H9 (cell line): ENCODE data around the gene TMPRSS3. TPM values are rescaled to one million over a fixed set of nuclear protein-coding genes. Genes with fewer than 3 reads are reported as not detected.

Experiments
- DNase-seq: peaks from one replicate; pipeline ENCODE4 v3.0.0-alpha.2; 2017
- H2AFZ ChIP-seq: one replicate; pipeline ENCODE4 v1.6.1; 2013; ENCODE audit warnings: mild to moderate bottlenecking, low read length, control low read depth, moderate library complexity
- H2AK5ac ChIP-seq: 2 replicates; pipeline ENCODE4 v1.6.1; 2013; ENCODE audit warnings: low read length, control low read depth, mixed read lengths; ENCODE audit not compliant: insufficient read length
- H2BK120ac ChIP-seq: one replicate; pipeline ENCODE4 v1.6.1; 2013; ENCODE audit warnings: low read depth, mild to moderate bottlenecking, low read length, control low read depth, inconsistent platforms; ENCODE audit not compliant: poor library complexity, severe bottlenecking
- H2BK12ac ChIP-seq: 2 replicates; pipeline ENCODE4 v1.6.1; 2013; ENCODE audit warnings: low read length, control low read depth, mixed read lengths, low read depth; ENCODE audit not compliant: insufficient read length
- H2BK15ac ChIP-seq: 2 replicates; pipeline ENCODE4 v1.6.1; 2013; ENCODE audit warnings: low read depth, low read length, control low read depth
- H2BK20ac ChIP-seq: one replicate; pipeline ENCODE4 v1.6.1; 2013; ENCODE audit warnings: low read depth, mild to moderate bottlenecking, low read length, control low read depth, inconsistent platforms; ENCODE audit not compliant: poor library complexity, severe bottlenecking
- H2BK5ac ChIP-seq: 2 replicates; pipeline ENCODE4 v1.6.1; 2013; ENCODE audit warnings: low read length, control low read depth, mixed read lengths; ENCODE audit not compliant: insufficient read length
- H3K14ac ChIP-seq: 2 replicates; pipeline ENCODE4 v1.6.1; 2013; ENCODE audit warnings: low read length, control low read depth; ENCODE audit not compliant: insufficient read depth
- H3K18ac ChIP-seq: 2 replicates; pipeline ENCODE4 v1.6.1; 2013; ENCODE audit warnings: low read depth, mild to moderate bottlenecking, mixed read lengths, low read length, control low read depth; ENCODE audit not compliant: insufficient read length
- H3K23ac ChIP-seq: 2 replicates; pipeline ENCODE4 v1.6.1; 2013; ENCODE audit warnings: low read length, control low read depth, mixed read lengths, low read depth; ENCODE audit not compliant: insufficient read length
- H3K23me2 ChIP-seq: 2 replicates; pipeline ENCODE4 v1.6.1; 2013; ENCODE audit warnings: low read depth, mild to moderate bottlenecking, mixed read lengths, low read length, control low read depth; ENCODE audit not compliant: insufficient read length, poor library complexity, severe bottlenecking
- H3K27ac ChIP-seq: 2 replicates; pipeline ENCODE4 v1.5.1; 2013; ENCODE audit warnings: low read length, control low read depth, mixed read lengths, low read depth; ENCODE audit not compliant: insufficient read length
- H3K27me3 ChIP-seq: 2 replicates; pipeline ENCODE4 v1.6.1; 2013; ENCODE audit warnings: low read length, control low read depth, inconsistent platforms; ENCODE audit not compliant: insufficient read depth
- H3K4ac ChIP-seq: 2 replicates; pipeline ENCODE4 v1.6.1; 2013; ENCODE audit warnings: low read depth, mild to moderate bottlenecking, control low read depth, inconsistent platforms, low read length, moderate library complexity
- H3K4me1 ChIP-seq: 2 replicates; pipeline ENCODE4 v1.6.1; 2013; ENCODE audit warnings: low read length, control low read depth, inconsistent platforms; ENCODE audit not compliant: insufficient read depth
- H3K4me2 ChIP-seq: 2 replicates; pipeline ENCODE4 v1.6.1; 2013; ENCODE audit warnings: low read length, control low read depth, mixed read lengths; ENCODE audit not compliant: insufficient read length, insufficient read depth
- H3K56ac ChIP-seq: 2 replicates; pipeline ENCODE4 v1.6.1; 2013; ENCODE audit warnings: low read depth, mild to moderate bottlenecking, mixed read lengths, low read length, control low read depth; ENCODE audit not compliant: insufficient read length
- H3K79me1 ChIP-seq: 2 replicates; pipeline ENCODE4 v1.6.1; 2013; ENCODE audit warnings: low read depth, mild to moderate bottlenecking, moderate library complexity, low read length, control low read depth, inconsistent platforms; ENCODE audit not compliant: insufficient read depth, poor library complexity, severe bottlenecking
- H3K79me2 ChIP-seq: 2 replicates; pipeline ENCODE4 v1.6.1; 2013; ENCODE audit warnings: low read length, control low read depth, inconsistent platforms; ENCODE audit not compliant: insufficient read depth
- H3K9ac ChIP-seq: 2 replicates; pipeline ENCODE4 v1.6.1; 2013; ENCODE audit warnings: low read length, control low read depth, mixed read lengths; ENCODE audit not compliant: insufficient read length; ENCODE audit errors: extremely low read depth
- H3K9me3 ChIP-seq: one replicate; pipeline ENCODE4 v1.6.1; 2013; ENCODE audit warnings: low read depth, low read length, inconsistent platforms; ENCODE audit not compliant: control insufficient read depth
- H3T11ph ChIP-seq: one replicate; pipeline ENCODE4 v1.6.1; 2013; ENCODE audit warnings: mild to moderate bottlenecking, low read length, control low read depth, inconsistent platforms
- H4K20me1 ChIP-seq: one replicate; pipeline ENCODE4 v1.6.1; 2013; ENCODE audit not compliant: control insufficient read depth, insufficient read length, insufficient read depth
- H4K5ac ChIP-seq: 2 replicates; pipeline ENCODE4 v1.6.1; 2013; ENCODE audit warnings: low read depth, mild to moderate bottlenecking, mixed read lengths, low read length, control low read depth; ENCODE audit not compliant: insufficient read length
- H4K8ac ChIP-seq: replicated peaks from 2 replicates; pipeline ENCODE4 v1.6.1; 2013; ENCODE audit warnings: low read length, control low read depth, mixed read lengths, low read depth; ENCODE audit not compliant: insufficient read length
- H4K91ac ChIP-seq: 2 replicates; pipeline ENCODE4 v1.6.1; 2013; ENCODE audit warnings: low read depth, mild to moderate bottlenecking, moderate library complexity, mixed read lengths, low read length, control low read depth; ENCODE audit not compliant: insufficient read length
- H3K27ac Mint-ChIP-seq, 3 experiments: 2 replicates in 2 of 3; 3 replicates in 1 of 3; pipeline ENCODE4 v1.8.0; 2020 to 2021; ENCODE audit warnings: mixed read lengths in 3 of 3, mild to moderate bottlenecking in 1 of 3, moderate library complexity in 1 of 3
- H3K27me3 Mint-ChIP-seq: 2 replicates; pipeline ENCODE4 v1.8.0; 2021; ENCODE audit warnings: low read depth, mild to moderate bottlenecking, moderate library complexity, mixed read lengths
- H3K36me3 Mint-ChIP-seq, 3 experiments: 2 replicates in 2 of 3; 3 replicates in 1 of 3; pipeline ENCODE4 v1.8.0; 2020 to 2021; ENCODE audit warnings: low read depth in 3 of 3, mixed read lengths in 3 of 3; ENCODE audit not compliant: insufficient read depth in 1 of 3
- H3K4me1 Mint-ChIP-seq, 2 experiments: 2 replicates each; pipeline ENCODE4 v1.8.0; 2020; ENCODE audit warnings: mixed read lengths in 2 of 2
- H3K4me3 Mint-ChIP-seq, 2 experiments: 2 replicates in 1 of 2; 3 replicates in 1 of 2; pipeline ENCODE4 v1.8.0; 2020 to 2021; ENCODE audit warnings: mild to moderate bottlenecking in 2 of 2, mixed read lengths in 2 of 2, moderate library complexity in 1 of 2
- H3K9me3 Mint-ChIP-seq, 2 experiments: 2 replicates in 1 of 2; 3 replicates in 1 of 2; pipeline ENCODE4 v1.8.0; 2020; ENCODE audit warnings: mild to moderate bottlenecking in 2 of 2, mixed read lengths in 2 of 2, moderate library complexity in 1 of 2
- CTCF ChIP-seq: fragments of 200-600 bp; sonication (generic); conservative IDR thresholded peaks from 3 replicates; pipeline ENCODE4 v1.8.0; 2021; ENCODE audit warnings: antibody characterized with exemption, mild to moderate bottlenecking
- WGBS: extraction: QIAGEN DNeasy Blood & Tissue Kit; methylation state at CpG from one replicate; pipeline ENCODE4 v1.1.7; 2013; ENCODE audit warnings: missing lambda C conversion rate, low lambda C conversion rate, mixed read lengths; ENCODE audit not compliant: insufficient read length; ENCODE audit errors: extremely low coverage; 5-methylcytosine and 5-hydroxymethylcytosine counted together
- total RNA-seq: library from RNA; stranded (reverse); gene quantifications from 2 replicates; pipeline ENCODE4 v1.2.1, GENCODE V29; 2021

The TMPRSS3 gene
- total RNA-seq, 1 experiment from 2014 or later: 0.31 TPM

- Mint-ChIP-seq H3K4me1 (peaks cover 38 to 40% of the 10 kb centered on the region in 2 experiments), H3K36me3 (peaks cover 0 to 2% (median 0%) of the 10 kb centered on the region in 3 experiments; a peak in 2 of 7 replicates), H3K27me3 (peaks cover 25% of the 10 kb centered on the region), H3K9me3 (peaks cover 0 to 7% of the 10 kb centered on the region in 2 experiments; a peak in 1 of 5 replicates), H3K27ac (peak overlapping the region; percentile 57 to 89 (median 76); a peak in 5 of 7 replicates), H3K4me3 (peak overlapping the region in 1 of 2 experiments; percentile 40; a peak in 2 of 5 replicates)
- Histone ChIP-seq H2BK15ac (no peak overlapping the region), H4K8ac (no peak overlapping the region), H3K56ac (no peak overlapping the region), H3K9me3 (no peaks in the 10 kb centered on the region), H4K5ac (no peak overlapping the region), H3K4ac (no peak overlapping the region), H3K79me2 (no peaks in the 10 kb centered on the region), H2AK5ac (no peak overlapping the region), H2BK12ac (peak overlapping the region; percentile 82), H3K18ac (peak overlapping the region; percentile 10), H3K27ac (no peak overlapping the region), H3T11ph (no peak overlapping the region), H4K20me1 (peaks cover 2% of the 10 kb centered on the region), H3K4me1 (peaks cover 6% of the 10 kb centered on the region; the same call in 1 of the 2 replicates), H2BK5ac (no peak overlapping the region), H3K9ac (no peak overlapping the region), H3K14ac (peak overlapping the region; percentile 41; the same call in 1 of the 2 replicates), H2BK20ac (no peak overlapping the region), H3K23me2 (no peaks in the 10 kb centered on the region), H3K27me3 (no peaks in the 10 kb centered on the region), H3K79me1 (no peaks in the 10 kb centered on the region), H3K4me2 (peak overlapping the region; percentile 8), H2BK120ac (no peak overlapping the region), H3K23ac (no peak overlapping the region), H4K91ac (no peak overlapping the region), H2AFZ (no peak overlapping the region)
- WGBS: no CpG with 5 or more reads among the region's 6 CpGs
- peak; percentile 46 for DNase-seq
- no peak for TF ChIP-seq CTCF
Observed at GRCh38 chr21:42389449-42389835, 6.4 kb downstream of the TMPRSS3 start.
